HepG2 (cell line): ENCODE results near the gene CIAPIN1. TPM values are rescaled to one million over a fixed set of nuclear protein-coding genes. Genes with fewer than 3 reads are reported as not detected.

Experiments
- CREM ChIP-seq, 2 experiments: sonication (generic) in 1 of 2; formaldehyde crosslinking in 1 of 2; IDR thresholded peaks; 2 replicates each; pipeline versions ENCODE4 v1.4.0 to v1.6.1; 2016 to 2020; ENCODE audit warnings: antibody characterized with exemption in 1 of 2, mild to moderate bottlenecking in 1 of 2, missing genetic modification reagents in 1 of 2
- DR1 ChIP-seq: sonication (generic); formaldehyde crosslinking; IDR thresholded peaks from 2 replicates; pipeline ENCODE4 v1.8.0; 2021; ENCODE audit warnings: mild to moderate bottlenecking, missing genetic modification reagents, inconsistent platforms
- GABPB1 ChIP-seq: IDR thresholded peaks from 2 replicates; pipeline ENCODE4 v1.6.1; 2016; ENCODE audit warnings: mild to moderate bottlenecking, missing genetic modification reagents, moderate library complexity, missing compliant biosample characterization
- HMG20A ChIP-seq: IDR thresholded peaks from 2 replicates; pipeline ENCODE4 v1.6.1; 2016; ENCODE audit warnings: borderline replicate concordance
- LCORL ChIP-seq, 2 experiments: fragments of 450-650 bp in 1 of 2; sonication (generic) in 1 of 2; formaldehyde crosslinking in 1 of 2; IDR thresholded peaks; 2 replicates each; pipeline versions ENCODE4 v1.5.0 to v1.6.1; 2017 to 2020; ENCODE audit warnings: antibody characterized with exemption in 1 of 2, missing genetic modification reagents in 1 of 2
- MBNL3 ChIP-seq: fragments of 250-450 bp; sonication (Bioruptor Pico); conservative IDR thresholded peaks from 2 replicates; pipeline ENCODE4 v1.8.0; 2022; ENCODE audit warnings: mild to moderate bottlenecking, inconsistent platforms
- U2AF1 ChIP-seq: fragments of 200-400 bp; formaldehyde crosslinking; optimal IDR thresholded peaks from 2 replicates; pipeline ENCODE3; 2017; ENCODE audit warnings: mild to moderate bottlenecking, low read depth, low read length
- WIZ ChIP-seq: sonication (generic); formaldehyde crosslinking; IDR thresholded peaks from 2 replicates; pipeline ENCODE4 v1.5.1; 2020; ENCODE audit warnings: mild to moderate bottlenecking, missing genetic modification reagents
- ZNF451 ChIP-seq: sonication (generic); formaldehyde crosslinking; IDR thresholded peaks from 2 replicates; pipeline ENCODE4 v1.5.0; 2020; ENCODE audit warnings: mild to moderate bottlenecking, missing genetic modification reagents
- ZNF552 ChIP-seq: sonication (generic); formaldehyde crosslinking; IDR thresholded peaks from 2 replicates; pipeline ENCODE4 v1.9.0; 2022; ENCODE audit warnings: missing genetic modification reagents, mild to moderate bottlenecking, borderline replicate concordance
- ZNF569 ChIP-seq: sonication (generic); formaldehyde crosslinking; IDR thresholded peaks from 2 replicates; pipeline ENCODE4 v1.5.0; 2020; ENCODE audit warnings: mild to moderate bottlenecking, missing genetic modification reagents, moderate library complexity, borderline replicate concordance
- ZNF614 ChIP-seq: IDR thresholded peaks from 2 replicates; pipeline ENCODE4 v1.6.1; 2018; ENCODE audit warnings: missing biosample characterization, missing genetic modification reagents, inconsistent platforms, borderline replicate concordance
- polyA plus RNA-seq, 8 experiments: library from polyadenylated mRNA; depleted of rRNA in 3 of 8; stranded (reverse) in 7 of 8; unstranded in 1 of 8; fragments of >200 nt; fragmentation: Illumina TruSeq in 4 of 8; extraction: Trizol in 4 of 8; gene quantifications; 2 replicates each; pipeline versions ENCODE4 v1.2.1 to v1.2.3, GENCODE V29; 2011 to 2016; ENCODE audit warnings: low read depth in 4 of 8, missing spikeins in 1 of 8, mixed read lengths in 1 of 8; ENCODE audit not compliant: insufficient read depth in 1 of 8
- total RNA-seq, 5 experiments: library from RNA; depleted of rRNA; stranded (reverse); fragments of >200 nt; fragmentation: Illumina TruSeq; extraction: Trizol; gene quantifications; 2 replicates each; pipeline ENCODE4 v1.2.3, GENCODE V29; 2016; ENCODE audit warnings: low read depth in 1 of 5
- TF ChIP-seq, protein P1 (sequence below): sonication (generic); formaldehyde crosslinking; IDR thresholded peaks from 2 replicates; pipeline ENCODE4 v1.4.0; 2020; ENCODE audit warnings: mild to moderate bottlenecking, low read depth, missing genetic modification reagents
- TF ChIP-seq, protein P2 (sequence below): sonication (generic); formaldehyde crosslinking; IDR thresholded peaks from 2 replicates; pipeline ENCODE4 v1.4.0; 2020; ENCODE audit warnings: missing genetic modification reagents, borderline replicate concordance
- TF ChIP-seq, protein P3 (sequence below): sonication (generic); formaldehyde crosslinking; IDR thresholded peaks from 2 replicates; pipeline ENCODE4 v1.9.0; 2021; ENCODE audit warnings: missing genetic modification reagents, borderline replicate concordance
- TF ChIP-seq, protein P4 (sequence below): IDR thresholded peaks from 2 replicates; pipeline ENCODE4 v1.6.1; 2016; ENCODE audit warnings: control low read depth

The CIAPIN1 gene
- total and polyA plus RNA-seq, 2 of the 13 experiments (the other 11 are each of a cell fraction or from before 2014, with no cell fraction given), result 69.3 to 89.7 TPM

DNA sequence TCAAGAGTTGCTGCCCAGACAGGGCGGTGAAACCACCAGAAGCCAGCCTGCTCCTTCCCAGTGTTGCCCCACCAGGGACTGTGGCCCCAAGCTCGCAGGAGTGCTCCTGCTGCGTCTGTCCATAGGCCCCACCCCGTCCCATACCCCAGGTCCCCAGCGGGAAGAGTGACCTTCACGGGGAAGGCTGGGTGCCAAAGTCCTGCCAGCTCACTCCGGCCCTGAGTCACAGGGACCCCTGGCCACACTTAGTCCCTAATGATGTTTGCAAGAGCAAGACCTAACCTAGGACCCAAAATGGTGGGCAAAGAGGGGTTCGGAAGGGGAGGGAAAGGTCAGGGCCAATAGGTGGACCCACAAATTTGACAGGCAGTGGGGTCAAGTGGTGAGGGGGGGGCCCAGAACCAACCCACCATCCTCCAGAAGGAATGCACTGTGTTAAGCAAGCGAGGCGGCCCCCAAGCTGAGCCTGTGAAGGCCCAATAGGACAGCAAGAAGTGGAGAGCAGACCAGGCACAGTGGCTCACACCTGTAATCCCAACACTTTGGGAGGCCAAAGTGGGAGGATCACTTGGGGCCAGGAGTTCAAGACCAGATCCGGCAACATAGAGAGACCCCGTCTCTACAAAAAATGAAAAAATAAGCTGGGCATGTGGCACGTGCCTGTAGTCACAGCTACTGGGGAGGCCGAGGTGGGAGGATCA lies 35.8 kb upstream of the CIAPIN1 start (continued):
- no peak for TF ChIP-seq ZNF552 (CRISPR knock-in tag)
- peak; percentile 70 for TF ChIP-seq LCORL (IDR thresholded peaks at IDR 0.05)
- TF ChIP-seq LCORL (CRISPR knock-in tag; IDR thresholded peaks at IDR 0.05), result peak; percentile 100
- TF ChIP-seq, protein P1, sequence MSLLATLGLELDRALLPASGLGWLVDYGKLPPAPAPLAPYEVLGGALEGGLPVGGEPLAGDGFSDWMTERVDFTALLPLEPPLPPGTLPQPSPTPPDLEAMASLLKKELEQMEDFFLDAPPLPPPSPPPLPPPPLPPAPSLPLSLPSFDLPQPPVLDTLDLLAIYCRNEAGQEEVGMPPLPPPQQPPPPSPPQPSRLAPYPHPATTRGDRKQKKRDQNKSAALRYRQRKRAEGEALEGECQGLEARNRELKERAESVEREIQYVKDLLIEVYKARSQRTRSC, result peak; percentile 59; the same call in 1 of the 2 replicates
- TF ChIP-seq WIZ (CRISPR knock-in tag), result 0 out of 2 replicates have a peak, but pooled peaks have one; percentile 34
- TF ChIP-seq, protein P2, sequence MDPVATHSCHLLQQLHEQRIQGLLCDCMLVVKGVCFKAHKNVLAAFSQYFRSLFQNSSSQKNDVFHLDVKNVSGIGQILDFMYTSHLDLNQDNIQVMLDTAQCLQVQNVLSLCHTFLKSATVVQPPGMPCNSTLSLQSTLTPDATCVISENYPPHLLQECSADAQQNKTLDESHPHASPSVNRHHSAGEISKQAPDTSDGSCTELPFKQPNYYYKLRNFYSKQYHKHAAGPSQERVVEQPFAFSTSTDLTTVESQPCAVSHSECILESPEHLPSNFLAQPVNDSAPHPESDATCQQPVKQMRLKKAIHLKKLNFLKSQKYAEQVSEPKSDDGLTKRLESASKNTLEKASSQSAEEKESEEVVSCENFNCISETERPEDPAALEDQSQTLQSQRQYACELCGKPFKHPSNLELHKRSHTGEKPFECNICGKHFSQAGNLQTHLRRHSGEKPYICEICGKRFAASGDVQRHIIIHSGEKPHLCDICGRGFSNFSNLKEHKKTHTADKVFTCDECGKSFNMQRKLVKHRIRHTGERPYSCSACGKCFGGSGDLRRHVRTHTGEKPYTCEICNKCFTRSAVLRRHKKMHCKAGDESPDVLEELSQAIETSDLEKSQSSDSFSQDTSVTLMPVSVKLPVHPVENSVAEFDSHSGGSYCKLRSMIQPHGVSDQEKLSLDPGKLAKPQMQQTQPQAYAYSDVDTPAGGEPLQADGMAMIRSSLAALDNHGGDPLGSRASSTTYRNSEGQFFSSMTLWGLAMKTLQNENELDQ (CRISPR knock-in tag), result no peak
- TF ChIP-seq MBNL3 (CRISPR knock-in tag), result no peak
- peak; percentile 59; the same call in 1 of the 2 replicates for TF ChIP-seq CREM (IDR thresholded peaks at IDR 0.05)
- no peak for TF ChIP-seq CREM (CRISPR knock-in tag; IDR thresholded peaks at IDR 0.05)
- TF ChIP-seq U2AF1, result no peak
- TF ChIP-seq, protein P3, sequence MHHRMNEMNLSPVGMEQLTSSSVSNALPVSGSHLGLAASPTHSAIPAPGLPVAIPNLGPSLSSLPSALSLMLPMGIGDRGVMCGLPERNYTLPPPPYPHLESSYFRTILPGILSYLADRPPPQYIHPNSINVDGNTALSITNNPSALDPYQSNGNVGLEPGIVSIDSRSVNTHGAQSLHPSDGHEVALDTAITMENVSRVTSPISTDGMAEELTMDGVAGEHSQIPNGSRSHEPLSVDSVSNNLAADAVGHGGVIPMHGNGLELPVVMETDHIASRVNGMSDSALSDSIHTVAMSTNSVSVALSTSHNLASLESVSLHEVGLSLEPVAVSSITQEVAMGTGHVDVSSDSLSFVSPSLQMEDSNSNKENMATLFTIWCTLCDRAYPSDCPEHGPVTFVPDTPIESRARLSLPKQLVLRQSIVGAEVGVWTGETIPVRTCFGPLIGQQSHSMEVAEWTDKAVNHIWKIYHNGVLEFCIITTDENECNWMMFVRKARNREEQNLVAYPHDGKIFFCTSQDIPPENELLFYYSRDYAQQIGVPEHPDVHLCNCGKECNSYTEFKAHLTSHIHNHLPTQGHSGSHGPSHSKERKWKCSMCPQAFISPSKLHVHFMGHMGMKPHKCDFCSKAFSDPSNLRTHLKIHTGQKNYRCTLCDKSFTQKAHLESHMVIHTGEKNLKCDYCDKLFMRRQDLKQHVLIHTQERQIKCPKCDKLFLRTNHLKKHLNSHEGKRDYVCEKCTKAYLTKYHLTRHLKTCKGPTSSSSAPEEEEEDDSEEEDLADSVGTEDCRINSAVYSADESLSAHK (CRISPR knock-in tag), result no peak
- peak; percentile 45; the same call in 1 of the 2 replicates for TF ChIP-seq ZNF614
- peak; percentile 48; the same call in 1 of the 2 replicates for TF ChIP-seq GABPB1 (CRISPR knock-in tag)
- TF ChIP-seq, protein P4, sequence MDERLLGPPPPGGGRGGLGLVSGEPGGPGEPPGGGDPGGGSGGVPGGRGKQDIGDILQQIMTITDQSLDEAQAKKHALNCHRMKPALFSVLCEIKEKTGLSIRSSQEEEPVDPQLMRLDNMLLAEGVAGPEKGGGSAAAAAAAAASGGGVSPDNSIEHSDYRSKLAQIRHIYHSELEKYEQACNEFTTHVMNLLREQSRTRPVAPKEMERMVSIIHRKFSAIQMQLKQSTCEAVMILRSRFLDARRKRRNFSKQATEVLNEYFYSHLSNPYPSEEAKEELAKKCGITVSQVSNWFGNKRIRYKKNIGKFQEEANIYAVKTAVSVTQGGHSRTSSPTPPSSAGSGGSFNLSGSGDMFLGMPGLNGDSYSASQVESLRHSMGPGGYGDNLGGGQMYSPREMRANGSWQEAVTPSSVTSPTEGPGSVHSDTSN (CRISPR knock-in tag), result peak; percentile 59
- TF ChIP-seq ZNF451 (CRISPR knock-in tag), result peak; percentile 86; the same call in 1 of the 2 replicates
- TF ChIP-seq ZNF569 (CRISPR knock-in tag), result no peak
- peak; percentile 57; the same call in 1 of the 2 replicates for TF ChIP-seq HMG20A (CRISPR knock-in tag)
- no peak for TF ChIP-seq DR1 (CRISPR knock-in tag)
